ENCODE data around the gene FNDC10. TPM values are rescaled to one million over a fixed set of nuclear protein-coding genes. Genes with fewer than 3 reads are reported as not detected.

The FNDC10 gene
- total and polyA plus RNA-seq, 9 of the 15 experiments (the other 6 are each of a cell fraction or from before 2014, with no cell fraction given), result 0.08 to 6.3 (median 1.6) TPM

- TF ChIP-seq HDAC3 (IDR thresholded peaks at IDR 0.05; ENCODE audit: borderline replicate concordance, partially characterized antibody) (no peak), MBD1 (CRISPR knock-in tag; IDR thresholded peaks at IDR 0.05) (no peak), ASH1L (IDR thresholded peaks at IDR 0.05; ENCODE audit: borderline replicate concordance, low read depth, partially characterized antibody) (no peak), PCBP2 (IDR thresholded peaks at IDR 0.05; ENCODE audit: low read depth, low read length, poor library complexity, severe bottlenecking) (no peak), HBP1 (CRISPR knock-in tag; IDR thresholded peaks at IDR 0.05) (peak; percentile 78; the same call in 1 of the 2 replicates), CREBBP (IDR thresholded peaks at IDR 0.05; ENCODE audit: low read depth, low read length) (no peak), NR4A1 (CRISPR knock-in tag; IDR thresholded peaks at IDR 0.05) (peak; percentile 95), NR4A1 (tag; IDR thresholded peaks at IDR 0.05) (peak; percentile 97), HDAC8 (tag; IDR thresholded peaks at IDR 0.05) (peak; percentile 99), CBX3 (IDR thresholded peaks at IDR 0.05; ENCODE audit: borderline replicate concordance in 1 of 2, low read length in 2 of 2) (no peak), SIX5 (IDR thresholded peaks at IDR 0.05; ENCODE audit: borderline replicate concordance in 1 of 2, insufficient read depth in 1 of 2, low read depth in 1 of 2, low read length in 2 of 2) (no peak), NELFE (IDR thresholded peaks at IDR 0.05; ENCODE audit: insufficient read depth, insufficient read length) (no peak), HLTF (IDR thresholded peaks at IDR 0.05) (no peak), SMAD2 (IDR thresholded peaks at IDR 0.05; ENCODE audit: low read depth, low read length) (no peak), TBL1XR1 (IDR thresholded peaks at IDR 0.05; ENCODE audit: low read length in 2 of 2) (no peak), BCL6 (CRISPR knock-in tag; IDR thresholded peaks at IDR 0.05) (peak; percentile 61; the same call in 1 of the 2 replicates), KLF1 (tag; IDR thresholded peaks at IDR 0.05) (peak; percentile 86), ZSCAN29 (IDR thresholded peaks at IDR 0.05) (no peak), SREBF2 (CRISPR knock-in tag; IDR thresholded peaks at IDR 0.05) (no peak)
- TF ChIP-seq, protein P1, sequence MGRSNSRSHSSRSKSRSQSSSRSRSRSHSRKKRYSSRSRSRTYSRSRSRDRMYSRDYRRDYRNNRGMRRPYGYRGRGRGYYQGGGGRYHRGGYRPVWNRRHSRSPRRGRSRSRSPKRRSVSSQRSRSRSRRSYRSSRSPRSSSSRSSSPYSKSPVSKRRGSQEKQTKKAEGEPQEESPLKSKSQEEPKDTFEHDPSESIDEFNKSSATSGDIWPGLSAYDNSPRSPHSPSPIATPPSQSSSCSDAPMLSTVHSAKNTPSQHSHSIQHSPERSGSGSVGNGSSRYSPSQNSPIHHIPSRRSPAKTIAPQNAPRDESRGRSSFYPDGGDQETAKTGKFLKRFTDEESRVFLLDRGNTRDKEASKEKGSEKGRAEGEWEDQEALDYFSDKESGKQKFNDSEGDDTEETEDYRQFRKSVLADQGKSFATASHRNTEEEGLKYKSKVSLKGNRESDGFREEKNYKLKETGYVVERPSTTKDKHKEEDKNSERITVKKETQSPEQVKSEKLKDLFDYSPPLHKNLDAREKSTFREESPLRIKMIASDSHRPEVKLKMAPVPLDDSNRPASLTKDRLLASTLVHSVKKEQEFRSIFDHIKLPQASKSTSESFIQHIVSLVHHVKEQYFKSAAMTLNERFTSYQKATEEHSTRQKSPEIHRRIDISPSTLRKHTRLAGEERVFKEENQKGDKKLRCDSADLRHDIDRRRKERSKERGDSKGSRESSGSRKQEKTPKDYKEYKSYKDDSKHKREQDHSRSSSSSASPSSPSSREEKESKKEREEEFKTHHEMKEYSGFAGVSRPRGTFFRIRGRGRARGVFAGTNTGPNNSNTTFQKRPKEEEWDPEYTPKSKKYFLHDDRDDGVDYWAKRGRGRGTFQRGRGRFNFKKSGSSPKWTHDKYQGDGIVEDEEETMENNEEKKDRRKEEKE (IDR thresholded peaks at IDR 0.05; ENCODE audit: borderline replicate concordance in 1 of 2, control insufficient read depth in 1 of 2, low read depth in 2 of 2, low read length in 1 of 2), result no peak
- TF ChIP-seq, protein P2, sequence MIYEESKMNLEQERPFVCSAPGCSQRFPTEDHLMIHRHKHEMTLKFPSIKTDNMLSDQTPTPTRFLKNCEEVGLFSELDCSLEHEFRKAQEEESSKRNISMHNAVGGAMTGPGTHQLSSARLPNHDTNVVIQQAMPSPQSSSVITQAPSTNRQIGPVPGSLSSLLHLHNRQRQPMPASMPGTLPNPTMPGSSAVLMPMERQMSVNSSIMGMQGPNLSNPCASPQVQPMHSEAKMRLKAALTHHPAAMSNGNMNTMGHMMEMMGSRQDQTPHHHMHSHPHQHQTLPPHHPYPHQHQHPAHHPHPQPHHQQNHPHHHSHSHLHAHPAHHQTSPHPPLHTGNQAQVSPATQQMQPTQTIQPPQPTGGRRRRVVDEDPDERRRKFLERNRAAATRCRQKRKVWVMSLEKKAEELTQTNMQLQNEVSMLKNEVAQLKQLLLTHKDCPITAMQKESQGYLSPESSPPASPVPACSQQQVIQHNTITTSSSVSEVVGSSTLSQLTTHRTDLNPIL (CRISPR knock-in tag; IDR thresholded peaks at IDR 0.05), result no peak
These were observed 10.0 kb upstream of the FNDC10 start (continued) for GRCh38 chr1:1609822-1610485.

Data from K562 (cell line).